ENCODE results near the gene VSNL1.

Gene VSNL1

DNA sequence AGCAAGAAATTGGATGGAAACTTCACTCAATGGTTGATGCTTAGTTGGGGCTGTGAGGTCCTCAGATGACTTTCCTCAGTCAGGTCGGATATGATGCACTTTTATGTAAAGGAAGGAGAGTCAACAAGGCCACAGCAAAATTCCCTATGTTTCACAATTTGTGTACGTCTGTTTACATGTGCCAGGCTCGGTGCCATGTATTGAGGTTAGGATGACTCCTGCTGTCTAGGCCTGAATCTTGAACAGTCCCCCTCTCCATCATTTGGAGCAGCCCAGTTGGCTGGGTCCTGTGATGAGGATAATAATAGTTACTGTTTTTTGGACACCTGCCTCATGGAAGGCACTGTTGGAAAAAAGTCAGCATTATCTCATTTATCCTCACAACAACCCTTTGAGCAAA, 43.1 kb downstream of the VSNL1 start:
- peaks cover 18% of the 10 kb centered on the region for H3K4me1 ChIP-seq (ENCODE audit: insufficient read depth, low read length)
- H3K36me3 ChIP-seq (ENCODE audit: insufficient read depth, low read length) = no peaks in the 10 kb centered on the region
- no peak overlapping the region for H3K4me3 ChIP-seq (ENCODE audit: low read length)
- no peaks in the 10 kb centered on the region for H3K9me3 ChIP-seq (ENCODE audit: insufficient read depth, low read depth, low read length)
- H3K27me3 ChIP-seq (ENCODE audit: insufficient read depth, low read length) = no peaks in the 10 kb centered on the region
- 92% methylated on average over 3 of the region's 3 CpGs for WGBS
- H3K27ac ChIP-seq (ENCODE audit: low read depth, low read length) = no peak overlapping the region
- H3K9ac ChIP-seq (ENCODE audit: low read depth, low read length) = no peak overlapping the region

DNA sequence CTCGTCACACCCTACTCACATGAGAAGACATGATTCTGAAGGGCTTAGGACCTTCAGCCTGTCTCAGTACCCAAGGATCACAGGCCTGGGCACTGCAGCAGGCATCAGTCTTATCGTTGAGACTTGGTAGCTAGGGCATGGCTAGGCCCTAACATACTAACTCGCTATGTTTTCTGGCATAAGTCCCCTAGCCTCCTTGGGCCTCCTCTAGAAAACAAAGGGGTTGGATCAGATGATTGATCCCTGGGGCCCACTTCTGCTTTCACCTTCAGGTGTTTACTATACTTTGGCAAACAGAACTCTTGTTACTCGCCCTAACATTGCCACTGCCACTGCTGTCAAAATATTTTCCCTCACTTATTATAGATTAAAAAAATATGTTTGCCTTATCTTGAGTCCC, 44.2 kb downstream of the VSNL1 start:
- H3K9ac ChIP-seq (ENCODE audit: low read depth, low read length) = no peak overlapping the region
- peaks cover 16% of the 10 kb centered on the region for H3K4me1 ChIP-seq (ENCODE audit: insufficient read depth, low read length)
- H3K27me3 ChIP-seq (ENCODE audit: insufficient read depth, low read length) = no peaks in the 10 kb centered on the region
- H3K36me3 ChIP-seq (ENCODE audit: insufficient read depth, low read length) = no peaks in the 10 kb centered on the region
- 92% methylated on average over 4 of the region's 4 CpGs for WGBS
- H3K9me3 ChIP-seq (ENCODE audit: insufficient read depth, low read depth, low read length) = no peaks in the 10 kb centered on the region
- no peak overlapping the region for H3K4me3 ChIP-seq (ENCODE audit: low read length)
- no peak overlapping the region for H3K27ac ChIP-seq (ENCODE audit: low read depth, low read length)

- Histone ChIP-seq H3K9ac (ENCODE audit: low read depth, low read length) (no peak overlapping the region), H3K27me3 (ENCODE audit: insufficient read depth, low read length) (no peaks in the 10 kb centered on the region), H3K9me3 (ENCODE audit: insufficient read depth, low read depth, low read length) (no peaks in the 10 kb centered on the region), H3K4me3 (ENCODE audit: low read length) (no peak overlapping the region), H3K4me1 (ENCODE audit: insufficient read depth, low read length) (peaks cover 29% of the 10 kb centered on the region), H3K36me3 (ENCODE audit: insufficient read depth, low read length) (peaks cover 6% of the 10 kb centered on the region; the same call in 1 of the 2 replicates), H3K27ac (ENCODE audit: low read depth, low read length) (no peak overlapping the region)
- 69% methylated on average over 3 of the region's 3 CpGs for WGBS
These were observed 47.0 kb downstream of the VSNL1 start for GRCh38 chr2:17587469-17587868.

DNA sequence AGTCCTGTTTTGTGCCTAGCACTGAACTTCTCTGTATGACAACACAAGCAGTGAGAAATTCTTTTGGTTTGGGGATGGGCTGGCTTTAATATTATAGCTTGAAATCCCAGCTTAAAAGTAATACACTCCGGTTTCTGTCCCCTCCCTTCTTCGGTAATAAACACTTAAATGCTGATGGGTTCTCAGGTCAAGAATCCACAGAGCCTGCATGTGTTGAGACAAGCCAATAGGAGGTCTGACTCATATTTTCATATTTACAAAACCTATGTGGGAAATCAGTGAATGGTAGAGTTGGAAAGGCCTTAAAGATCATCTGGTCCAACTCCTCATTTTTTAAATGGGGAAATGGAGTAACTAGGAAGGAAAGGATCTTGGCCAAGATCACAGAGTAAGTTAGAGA, 47.5 kb downstream of the VSNL1 start:
- Histone ChIP-seq H3K9me3 (ENCODE audit: insufficient read depth, low read depth, low read length) (no peaks in the 10 kb centered on the region), H3K27ac (ENCODE audit: low read depth, low read length) (no peak overlapping the region), H3K9ac (ENCODE audit: low read depth, low read length) (no peak overlapping the region), H3K4me1 (ENCODE audit: insufficient read depth, low read length) (peaks cover 29% of the 10 kb centered on the region), H3K27me3 (ENCODE audit: insufficient read depth, low read length) (no peaks in the 10 kb centered on the region), H3K4me3 (ENCODE audit: low read length) (no peak overlapping the region), H3K36me3 (ENCODE audit: insufficient read depth, low read length) (peaks cover 11% of the 10 kb centered on the region)
- 96% methylated on average over 2 of the region's 2 CpGs for WGBS

DNA sequence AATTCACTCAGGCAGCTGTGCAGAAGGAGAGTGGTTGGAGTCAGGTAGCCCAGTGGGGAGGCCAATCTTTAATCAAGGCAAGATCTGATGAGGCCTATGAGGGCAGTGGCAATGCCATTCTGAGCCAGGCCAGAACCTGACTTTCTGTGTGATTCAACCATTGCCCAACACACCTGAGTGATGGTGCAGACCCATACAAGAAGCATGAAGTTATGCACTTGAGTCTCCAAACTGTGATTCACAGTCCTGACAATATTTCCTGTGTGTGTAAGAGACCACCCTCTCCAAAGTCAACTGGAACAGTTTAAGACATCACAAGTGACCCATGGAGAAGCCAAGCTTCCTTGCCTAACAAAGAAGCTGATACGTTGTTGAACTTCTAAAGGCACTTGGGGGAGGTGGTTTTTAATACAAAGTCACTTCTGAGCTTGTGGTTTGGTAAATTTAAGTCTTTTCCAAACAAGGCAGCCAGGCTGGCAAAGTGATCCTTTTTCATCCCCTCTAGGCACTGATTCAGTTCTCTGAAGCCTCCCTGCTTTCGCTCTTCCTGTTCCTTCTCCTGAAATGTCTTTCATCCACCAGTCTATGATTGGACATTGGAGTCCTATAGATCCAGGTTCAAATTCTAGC, 49.0 kb downstream of the VSNL1 start:
- Histone ChIP-seq H3K4me1 (ENCODE audit: insufficient read depth, low read length) (peaks cover 29% of the 10 kb centered on the region), H3K36me3 (ENCODE audit: insufficient read depth, low read length) (peaks cover 26% of the 10 kb centered on the region), H3K27ac (ENCODE audit: low read depth, low read length) (no peak overlapping the region), H3K9me3 (ENCODE audit: insufficient read depth, low read depth, low read length) (no peaks in the 10 kb centered on the region), H3K27me3 (ENCODE audit: insufficient read depth, low read length) (no peaks in the 10 kb centered on the region), H3K9ac (ENCODE audit: low read depth, low read length) (no peak overlapping the region), H3K4me3 (ENCODE audit: low read length) (no peak overlapping the region)
- WGBS = 86% methylated on average over 2 of the region's 2 CpGs

- 59% methylated on average over 2 of the region's 2 CpGs for WGBS
- H3K9ac ChIP-seq (ENCODE audit: low read depth, low read length) = no peak overlapping the region
- H3K9me3 ChIP-seq (ENCODE audit: insufficient read depth, low read depth, low read length) = no peaks in the 10 kb centered on the region
- no peak overlapping the region for H3K4me3 ChIP-seq (ENCODE audit: low read length)
- H3K27ac ChIP-seq (ENCODE audit: low read depth, low read length) = no peak overlapping the region
- peaks cover 35% of the 10 kb centered on the region for H3K36me3 ChIP-seq (ENCODE audit: insufficient read depth, low read length)
- H3K4me1 ChIP-seq (ENCODE audit: insufficient read depth, low read length) = peaks cover 23% of the 10 kb centered on the region
- no peaks in the 10 kb centered on the region for H3K27me3 ChIP-seq (ENCODE audit: insufficient read depth, low read length)
These were observed 49.9 kb downstream of the VSNL1 start for GRCh38 chr2:17590342-17590911.

DNA sequence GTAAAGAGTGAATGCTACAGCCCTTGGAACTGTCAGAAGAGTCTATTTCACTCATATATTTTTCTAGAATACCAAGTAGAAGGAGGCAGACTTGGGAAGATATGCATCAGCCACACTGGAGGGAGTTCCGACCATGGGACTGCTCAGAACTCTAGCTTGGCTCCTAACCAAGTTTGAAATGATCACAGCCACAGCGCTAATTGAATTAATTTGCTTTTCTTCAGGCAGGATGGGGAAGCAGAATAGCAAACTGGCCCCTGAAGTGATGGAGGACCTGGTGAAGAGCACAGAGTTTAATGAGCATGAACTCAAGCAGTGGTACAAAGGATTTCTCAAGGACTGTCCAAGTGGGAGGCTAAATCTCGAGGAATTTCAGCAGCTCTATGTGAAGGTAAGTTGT, 51.4 kb downstream of the VSNL1 start:
- Histone ChIP-seq H3K9ac (ENCODE audit: low read depth, low read length) (no peak overlapping the region), H3K4me1 (ENCODE audit: insufficient read depth, low read length) (peaks cover 23% of the 10 kb centered on the region), H3K9me3 (ENCODE audit: insufficient read depth, low read depth, low read length) (no peaks in the 10 kb centered on the region), H3K27me3 (ENCODE audit: insufficient read depth, low read length) (no peaks in the 10 kb centered on the region), H3K36me3 (ENCODE audit: insufficient read depth, low read length) (peaks cover 42% of the 10 kb centered on the region), H3K4me3 (ENCODE audit: low read length) (no peak overlapping the region), H3K27ac (ENCODE audit: low read depth, low read length) (no peak overlapping the region)
- WGBS = 96% methylated on average over 3 of the region's 3 CpGs

DNA sequence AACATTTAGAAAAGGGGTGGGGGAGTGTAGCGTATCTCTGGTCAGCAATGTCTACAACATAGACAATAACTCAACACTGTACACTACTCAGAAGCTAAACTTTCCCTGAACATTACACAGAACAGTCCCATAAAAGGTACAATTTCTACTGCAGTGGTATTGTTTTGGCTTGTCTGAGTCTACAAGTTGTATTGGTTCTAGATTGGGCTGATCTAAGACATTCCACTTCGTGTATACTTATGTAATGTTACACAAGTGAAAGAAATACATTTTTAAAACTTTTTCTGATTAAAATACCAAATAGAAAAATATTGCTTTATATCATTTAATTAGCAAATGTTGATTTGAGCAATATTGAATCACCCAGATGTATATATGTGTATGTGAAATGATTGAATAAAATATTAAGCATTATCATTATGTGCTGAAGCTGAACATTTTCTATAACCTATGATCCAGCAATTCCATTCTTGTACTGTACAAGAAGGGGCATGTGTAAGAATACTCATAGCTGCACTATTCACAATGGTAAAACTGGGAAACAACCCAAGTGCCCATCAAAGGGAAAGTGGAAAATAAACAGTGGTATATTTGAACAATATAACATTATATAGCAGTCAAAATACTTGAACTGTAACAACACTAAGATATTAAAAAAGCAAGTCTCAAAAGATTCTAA, 52.4 kb downstream of the VSNL1 start:
- 100% methylated on average over 1 of the region's 2 CpGs for WGBS
- Histone ChIP-seq H3K36me3 (ENCODE audit: insufficient read depth, low read length) (peaks cover 42% of the 10 kb centered on the region), H3K27me3 (ENCODE audit: insufficient read depth, low read length) (no peaks in the 10 kb centered on the region), H3K27ac (ENCODE audit: low read depth, low read length) (no peak overlapping the region), H3K9ac (ENCODE audit: low read depth, low read length) (no peak overlapping the region), H3K4me1 (ENCODE audit: insufficient read depth, low read length) (peaks cover 33% of the 10 kb centered on the region), H3K4me3 (ENCODE audit: low read length) (no peak overlapping the region), H3K9me3 (ENCODE audit: insufficient read depth, low read depth, low read length) (no peaks in the 10 kb centered on the region)

- peaks cover 42% of the 10 kb centered on the region for H3K36me3 ChIP-seq (ENCODE audit: insufficient read depth, low read length)
- no peak overlapping the region for H3K9ac ChIP-seq (ENCODE audit: low read depth, low read length)
- H3K27ac ChIP-seq (ENCODE audit: low read depth, low read length) = no peak overlapping the region
- no peak overlapping the region for H3K4me3 ChIP-seq (ENCODE audit: low read length)
- peaks cover 39% of the 10 kb centered on the region for H3K4me1 ChIP-seq (ENCODE audit: insufficient read depth, low read length)
- no peaks in the 10 kb centered on the region for H3K9me3 ChIP-seq (ENCODE audit: insufficient read depth, low read depth, low read length)
- WGBS = 100% methylated on average over 2 of the region's 2 CpGs
- H3K27me3 ChIP-seq (ENCODE audit: insufficient read depth, low read length) = no peaks in the 10 kb centered on the region
These were observed 52.9 kb downstream of the VSNL1 start for GRCh38 chr2:17593445-17593840.

GRCh38 chr2:17593841-17594491, 53.5 kb downstream of the VSNL1 start:
- H3K9ac ChIP-seq (ENCODE audit: low read depth, low read length) = no peak overlapping the region
- no peak overlapping the region for H3K27ac ChIP-seq (ENCODE audit: low read depth, low read length)
- no peaks in the 10 kb centered on the region for H3K9me3 ChIP-seq (ENCODE audit: insufficient read depth, low read depth, low read length)

More at GRCh38 chr2:17593841-17594491, 53.5 kb downstream of the VSNL1 start:
- no peak overlapping the region for H3K4me3 ChIP-seq (ENCODE audit: low read length)
- peaks cover 41% of the 10 kb centered on the region for H3K4me1 ChIP-seq (ENCODE audit: insufficient read depth, low read length)
- H3K36me3 ChIP-seq (ENCODE audit: insufficient read depth, low read length) = peaks cover 42% of the 10 kb centered on the region
- no peaks in the 10 kb centered on the region for H3K27me3 ChIP-seq (ENCODE audit: insufficient read depth, low read length)
- 95% methylated on average over 6 of the region's 6 CpGs for WGBS

Measured in HUES64 (cell line).